T47D (cell line): ENCODE results near the gene RIPOR2.
"Not testable (repeated sequence)": the region's sequence is repeated elsewhere in the genome, so short reads cannot be mapped to it uniquely, and the experiment has no call there.

ENCODE experiments used
- DNase-seq, 2 experiments: peaks; one replicate each; pipeline versions ENCODE4 v3.0.0 to v3.0.0-alpha.2; 2011 to 2012; ENCODE audit warnings: low read depth in 1 of 2, low spot score in 1 of 2
- JUND ChIP-seq: IDR thresholded peaks from 2 replicates; pipeline ENCODE4 v1.6.1; 2012; ENCODE audit warnings: low read depth
- in situ Hi-C: cut with HindIII; loops from 2 replicates; pipeline ENCODE4 v1.10.0; 2016; ENCODE audit warnings: low sequenced_read_pairs, low pct_unique_long_range_greater_than_20kb

The RIPOR2 gene

DNA sequence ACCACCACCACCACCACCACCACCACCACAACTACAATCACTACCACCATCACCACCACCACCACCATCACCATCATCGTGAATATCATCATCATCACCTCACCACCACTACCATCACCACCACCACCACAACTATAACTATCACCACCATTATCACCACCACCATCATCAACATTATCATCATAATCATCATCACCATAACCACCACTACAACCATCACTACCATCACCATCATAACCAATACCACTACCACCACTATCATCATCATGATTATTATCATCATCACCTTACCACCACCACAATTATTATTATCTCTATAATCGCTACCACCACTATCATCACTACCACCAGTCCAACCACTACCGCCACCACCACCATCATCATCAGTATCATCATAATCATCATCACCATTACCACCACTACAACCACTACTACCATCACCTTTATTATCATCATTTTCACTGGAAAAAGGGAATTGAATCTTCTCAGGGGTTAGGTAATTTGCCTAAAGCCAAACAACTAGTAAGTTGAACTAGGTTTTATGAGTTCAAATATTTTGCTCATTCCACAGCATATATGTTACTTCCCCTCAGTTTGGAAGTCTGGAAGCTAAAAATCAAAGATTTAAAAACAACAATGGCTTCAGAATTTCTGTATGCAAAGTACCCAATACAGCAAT is 8.3 kb downstream of the RIPOR2 start:
- in situ Hi-C loops: no loop called here
- DNase-seq: no peak
- TF ChIP-seq JUND: no peak

GRCh38 chr6:24926647-24927046 is 9.1 kb downstream of the RIPOR2 start:
- DNase-seq, in situ Hi-C loops: not testable (repeated sequence)

GRCh38 chr6:24926192-24926591 is 9.6 kb downstream of the RIPOR2 start:
- no peak for TF ChIP-seq JUND
- in situ Hi-C loops: no loop called here

DNA sequence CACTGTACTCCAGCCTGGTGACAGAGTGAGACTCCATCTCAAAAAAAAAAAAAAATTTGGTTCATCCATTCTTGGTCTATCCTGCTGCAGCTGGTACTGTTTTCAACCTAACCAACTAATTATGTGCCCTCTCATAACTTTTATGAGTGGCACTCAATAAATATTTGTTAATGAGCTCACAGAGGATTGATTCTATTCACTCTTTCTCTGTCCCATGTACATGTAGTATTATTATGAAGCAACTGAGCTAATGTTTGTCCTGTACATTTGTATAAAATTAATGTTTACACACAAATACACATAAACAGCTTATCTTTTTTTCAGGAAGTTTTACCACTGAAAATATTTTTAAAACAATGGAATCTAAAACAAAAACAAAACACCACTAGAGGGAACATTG is 10.1 kb downstream of the RIPOR2 start:
- in situ Hi-C loops: no loop called here
- no peak for TF ChIP-seq JUND
- no peak for DNase-seq

More at GRCh38 chr6:24926192-24926591, 9.6 kb downstream of the RIPOR2 start:
- DNase-seq: no peak

- no peak for TF ChIP-seq JUND
- DNase-seq: no peak
- in situ Hi-C loops: no loop called here
These were observed 11.0 kb downstream of the RIPOR2 start for GRCh38 chr6:24924580-24925356.

- no peak for DNase-seq
- TF ChIP-seq JUND: no peak
- in situ Hi-C loops: no loop called here
These were observed 11.8 kb downstream of the RIPOR2 start for GRCh38 chr6:24923885-24924401.

DNA sequence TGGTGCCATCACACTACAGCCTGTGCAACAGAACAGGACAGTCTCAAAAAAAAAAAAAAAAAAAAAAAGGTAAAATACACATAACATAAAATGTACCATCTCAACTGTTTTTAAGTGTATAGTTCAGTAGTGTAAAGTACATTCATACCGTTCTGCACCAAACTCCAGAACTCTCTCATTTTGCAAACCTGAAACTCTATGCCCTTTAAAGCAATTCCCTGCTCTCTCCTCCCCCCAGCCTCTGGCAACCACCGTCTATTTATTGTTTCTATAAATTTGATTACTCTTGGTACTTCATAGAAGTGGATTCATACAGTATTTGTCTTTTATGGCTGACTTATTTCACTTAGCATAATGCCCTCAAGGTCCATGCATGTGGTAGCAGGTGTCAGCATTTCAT is 12.9 kb downstream of the RIPOR2 start:
- TF ChIP-seq JUND: no peak
- DNase-seq: no peak
- in situ Hi-C loops: no loop called here

DNA sequence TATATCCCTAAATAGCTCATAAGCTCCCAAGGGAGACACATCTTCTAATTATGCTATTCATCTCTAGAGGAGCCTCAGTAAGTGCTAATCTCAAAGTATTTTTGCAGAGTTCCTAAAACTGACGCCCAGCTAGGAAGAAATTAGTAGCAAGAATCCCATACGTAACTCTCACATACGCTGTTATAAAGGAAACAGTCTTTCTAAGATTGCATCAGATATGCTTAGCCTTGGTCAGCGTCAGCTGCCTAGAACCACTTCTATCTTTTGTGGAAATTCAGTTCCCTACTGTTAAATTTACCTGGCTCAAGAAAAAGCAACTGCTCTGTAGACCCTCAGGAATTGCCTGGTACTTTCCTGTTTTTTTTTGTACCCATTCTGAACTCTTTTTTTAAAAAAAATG is 13.6 kb downstream of the RIPOR2 start:
- in situ Hi-C loops: no loop called here
- TF ChIP-seq JUND: no peak
- no peak for DNase-seq

GRCh38 chr6:24920136-24920535 is 15.6 kb downstream of the RIPOR2 start:
- no peak for DNase-seq
- no peak for TF ChIP-seq JUND
- in situ Hi-C loops: no loop called here

- no peak for DNase-seq
- TF ChIP-seq JUND: no peak
- in situ Hi-C loops: no loop called here
These were observed 16.5 kb downstream of the RIPOR2 start for GRCh38 chr6:24919056-24919892.

GRCh38 chr6:24918641-24919055 is 17.1 kb downstream of the RIPOR2 start:
- TF ChIP-seq JUND: no peak
- in situ Hi-C loops: no loop called here

DNA sequence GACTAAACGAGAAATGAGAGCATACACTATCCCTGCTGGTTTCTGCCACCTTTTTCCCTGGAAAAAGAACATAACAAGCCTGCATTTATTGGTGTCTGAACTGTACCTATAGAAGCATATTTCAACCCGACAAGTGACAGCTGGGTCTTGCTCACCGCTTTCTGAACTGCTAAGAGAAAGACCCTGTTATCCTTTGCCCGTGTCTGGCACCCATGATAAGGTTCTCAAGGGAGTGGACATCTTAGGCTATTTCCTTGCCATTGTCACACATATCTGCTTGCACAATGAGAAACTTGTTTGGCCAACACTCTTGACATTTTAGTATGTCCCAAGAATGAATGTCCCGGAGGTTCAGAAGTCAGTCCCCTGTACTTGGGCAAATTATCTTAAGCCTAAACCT is 19.3 kb downstream of the RIPOR2 start:
- no peak for TF ChIP-seq JUND
- no peak for DNase-seq
- in situ Hi-C loops: no loop called here

More at GRCh38 chr6:24918641-24919055, 17.1 kb downstream of the RIPOR2 start:
- no peak for DNase-seq
